GM23338 (cell line): Measurements from ENCODE around the gene NELL2. TPM values are rescaled to one million over a fixed set of nuclear protein-coding genes. Genes with fewer than 3 reads are reported as not detected.

ENCODE experiments used
- ATAC-seq: fragments of 200-7000 bp; cut with Tn5 transposase; 3 replicates; pipeline ENCODE4 v1.9.1; 2020
- DNase-seq: peaks from one replicate; pipeline ENCODE4 v3.0.0-alpha.2; 2015; ENCODE audit warnings: low spot score
- H2AFZ ChIP-seq: fragments of 200-600 bp; sonication (generic); 2 replicates; pipeline ENCODE4 v1.8.0; 2016; ENCODE audit warnings: antibody characterized with exemption, mild to moderate bottlenecking, moderate library complexity
- H3F3A ChIP-seq: fragments of 200-600 bp; sonication (generic); replicated peaks from 2 replicates; pipeline ENCODE4 v1.8.0; 2017; ENCODE audit warnings: antibody characterized with exemption, mixed run types, low read depth
- H3K27ac ChIP-seq: fragments of 200-600 bp; sonication (generic); 2 replicates; pipeline ENCODE4 v1.6.1; 2016; ENCODE audit warnings: low read depth
- H3K27me3 ChIP-seq: fragments of 200-600 bp; sonication (generic); 2 replicates; pipeline ENCODE4 v1.8.0; 2016; ENCODE audit warnings: mild to moderate bottlenecking, mixed run types, moderate library complexity; ENCODE audit not compliant: insufficient read depth
- H3K36me3 ChIP-seq: fragments of 200-600 bp; sonication (generic); 2 replicates; pipeline ENCODE4 v1.8.0; 2016; ENCODE audit warnings: mild to moderate bottlenecking; ENCODE audit not compliant: insufficient read depth
- H3K4me1 ChIP-seq: fragments of 200-600 bp; sonication (generic); 2 replicates; pipeline ENCODE4 v1.8.0; 2016; ENCODE audit warnings: mild to moderate bottlenecking, moderate library complexity; ENCODE audit not compliant: insufficient read depth
- H3K4me2 ChIP-seq: fragments of 200-600 bp; sonication (generic); 2 replicates; pipeline ENCODE4 v1.7.1; 2017; ENCODE audit warnings: mixed run types
- H3K4me3 ChIP-seq: fragments of 200-600 bp; sonication (generic); 2 replicates; pipeline ENCODE4 v1.6.1; 2016; ENCODE audit warnings: mixed run types
- H3K79me2 ChIP-seq: fragments of 200-600 bp; sonication (generic); replicated peaks from 2 replicates; pipeline ENCODE4 v1.8.0; 2017; ENCODE audit warnings: mild to moderate bottlenecking; ENCODE audit not compliant: insufficient read depth
- H3K9me2 ChIP-seq: fragments of 200-600 bp; sonication (generic); 2 replicates; pipeline ENCODE4 v1.8.0; 2017; ENCODE audit not compliant: insufficient read depth
- H4K20me1 ChIP-seq: fragments of 200-600 bp; sonication (generic); replicated peaks from 2 replicates; pipeline ENCODE4 v1.8.0; 2017; ENCODE audit warnings: mild to moderate bottlenecking; ENCODE audit not compliant: insufficient read depth
- H3K27ac Mint-ChIP-seq: 2 replicates; pipeline ENCODE4 v1.8.0; 2020; ENCODE audit warnings: inconsistent platforms, mild to moderate bottlenecking, moderate library complexity, mixed read lengths
- H3K27me3 Mint-ChIP-seq: 3 replicates; pipeline ENCODE4 v1.8.0; 2022; ENCODE audit warnings: low read depth, mild to moderate bottlenecking, moderate library complexity, mixed read lengths, inconsistent platforms; ENCODE audit not compliant: insufficient read depth, poor library complexity
- H3K36me3 Mint-ChIP-seq: 3 replicates; pipeline ENCODE4 v1.8.0; 2021; ENCODE audit warnings: low read depth, mild to moderate bottlenecking, inconsistent platforms, moderate library complexity, mixed read lengths
- H3K4me1 Mint-ChIP-seq: 3 replicates; pipeline ENCODE4 v1.8.0; 2020; ENCODE audit warnings: mild to moderate bottlenecking, inconsistent platforms, mixed read lengths
- H3K4me3 Mint-ChIP-seq: 3 replicates; pipeline ENCODE4 v1.8.0; 2021; ENCODE audit warnings: moderate library complexity, mild to moderate bottlenecking, inconsistent platforms, mixed read lengths
- H3K9me3 Mint-ChIP-seq: 3 replicates; pipeline ENCODE4 v1.8.0; 2020; ENCODE audit warnings: moderate library complexity, mild to moderate bottlenecking, inconsistent platforms, mixed read lengths
- CREB1 ChIP-seq: fragments of 250-450 bp; sonication (Bioruptor Pico); IDR thresholded peaks from 2 replicates; pipeline ENCODE4 v1.5.0; 2020; ENCODE audit warnings: low read depth, mild to moderate bottlenecking, moderate library complexity
- EZH2 ChIP-seq: fragments of 200-600 bp; sonication (generic); IDR thresholded peaks from one replicate; pipeline ENCODE4 v1.8.0; 2017; ENCODE audit warnings: antibody characterized with exemption, mild to moderate bottlenecking, low read depth; ENCODE audit not compliant: unreplicated experiment
- EZH2phosphoT487 ChIP-seq: fragments of 200-600 bp; sonication (generic); IDR thresholded peaks from one replicate; pipeline ENCODE4 v1.8.1; 2018; ENCODE audit warnings: antibody characterized with exemption; ENCODE audit not compliant: unreplicated experiment
- JUNB ChIP-seq: IDR thresholded peaks from one replicate; pipeline ENCODE4 v1.6.1; 2016; ENCODE audit warnings: antibody characterized with exemption; ENCODE audit not compliant: unreplicated experiment
- POLR2AphosphoS5 ChIP-seq: IDR thresholded peaks from 2 replicates; pipeline ENCODE4 v1.6.1; 2016; ENCODE audit warnings: antibody characterized with exemption, low read depth
- STAT1 ChIP-seq: IDR thresholded peaks from one replicate; pipeline ENCODE4 v1.6.1; 2016; ENCODE audit warnings: antibody characterized with exemption; ENCODE audit not compliant: unreplicated experiment
- ZNF114 ChIP-seq: fragments of 250-450 bp; sonication (Bioruptor Pico); IDR thresholded peaks from 2 replicates; pipeline ENCODE4 v1.5.0; 2020; ENCODE audit warnings: mild to moderate bottlenecking, moderate library complexity
- ZNF331 ChIP-seq: fragments of 250-450 bp; sonication (Bioruptor Pico); IDR thresholded peaks from 2 replicates; pipeline ENCODE4 v1.5.0; 2020; ENCODE audit warnings: low read depth, mild to moderate bottlenecking, moderate library complexity
- polyA plus RNA-seq: library from polyadenylated mRNA; unstranded; fragments of >200 nt; fragmentation: Nextera tagmentation; extraction: Ambion mirVana; gene quantifications from 2 replicates; pipeline ENCODE4 v1.2.1, GENCODE V29; 2016
- total RNA-seq: library from RNA; depleted of rRNA; stranded (reverse); fragments of >200 nt; shearing (Covaris generic); gene quantifications from 2 replicates; pipeline ENCODE4 v1.2.3, GENCODE V29; 2014
- TF ChIP-seq, protein P1 (sequence below): fragments of 250-450 bp; sonication (Bioruptor Pico); IDR thresholded peaks from 2 replicates; pipeline ENCODE4 v1.5.0; 2020; ENCODE audit warnings: mild to moderate bottlenecking, moderate library complexity
- TF ChIP-seq, protein P2 (sequence below): IDR thresholded peaks from 2 replicates; pipeline ENCODE4 v1.6.1; 2016; ENCODE audit warnings: antibody characterized with exemption
- TF ChIP-seq, protein P3 (sequence below), 2 experiments: fragments of 200-600 bp in 1 of 2; sonication (generic) in 1 of 2; conservative IDR thresholded peaks; 2 replicates each; pipeline versions ENCODE4 v1.5.1 to v1.6.1; 2016 to 2017; ENCODE audit warnings: antibody characterized with exemption in 2 of 2, low read depth in 2 of 2, mild to moderate bottlenecking in 2 of 2, moderate library complexity in 1 of 2

Gene NELL2
- total and polyA plus RNA-seq, 2 experiments from 2014 or later = 25.1 to 99.5 TPM

DNA sequence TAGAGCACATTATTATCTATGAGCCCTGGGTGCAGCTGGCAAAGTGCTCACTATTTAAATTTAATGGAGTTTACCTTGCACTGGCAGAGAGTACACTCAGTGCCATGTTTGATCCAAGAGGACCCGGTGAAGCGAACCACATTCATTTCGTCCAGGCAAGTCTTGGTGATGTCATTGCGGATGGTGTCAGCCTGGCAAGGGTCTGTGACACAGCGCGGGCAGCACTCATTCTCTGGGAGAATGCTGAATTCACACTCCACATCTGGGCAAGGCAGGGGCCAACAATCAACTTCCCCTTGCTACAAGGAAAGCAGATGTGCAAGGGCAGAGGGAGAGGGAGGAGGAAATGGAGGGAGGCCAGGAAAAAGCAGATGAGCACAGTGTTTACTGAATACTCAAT lies 356.2 kb downstream of the NELL2 start:
- H3F3A ChIP-seq = no peaks in the 10 kb centered on the region

DNA sequence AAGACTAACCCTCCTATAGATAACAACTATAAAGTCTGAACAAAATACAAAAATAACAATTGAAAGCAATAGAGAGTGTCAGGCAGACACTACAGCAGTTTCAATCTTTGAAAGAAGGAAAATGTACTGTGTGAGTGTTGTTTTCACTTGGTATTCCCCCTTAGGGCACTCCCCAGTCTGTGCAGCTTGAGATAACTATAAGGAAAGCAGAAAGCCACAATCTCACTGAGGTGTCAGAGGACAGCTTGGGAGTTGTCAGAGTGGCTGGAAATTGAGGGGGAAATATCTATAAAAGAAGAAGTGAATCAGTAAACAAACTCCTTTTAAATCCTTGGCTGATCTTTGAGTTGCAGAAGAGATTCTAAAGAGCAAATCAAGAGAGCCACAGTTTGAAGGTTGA lies 364.8 kb downstream of the NELL2 start:
- Histone ChIP-seq H3K4me2 (no peak overlapping the region), H2AFZ (no peak overlapping the region), H3K27ac (no peak overlapping the region), H3K36me3 (no peaks in the 10 kb centered on the region), H3K9me2 (no peaks in the 10 kb centered on the region), H3K4me1 (no peaks in the 10 kb centered on the region), H3K4me3 (no peak overlapping the region), H4K20me1 (no peaks in the 10 kb centered on the region), H3K79me2 (no peaks in the 10 kb centered on the region), H3K27me3 (no peaks in the 10 kb centered on the region), H3F3A (no peaks in the 10 kb centered on the region)
- ATAC-seq (no peak), DNase-seq (no peak)
- Mint-ChIP-seq H3K36me3 (no peaks in the 10 kb centered on the region), H3K27me3 (no peaks in the 10 kb centered on the region), H3K4me3 (no peak overlapping the region), H3K27ac (no peak overlapping the region), H3K4me1 (peaks cover 5% of the 10 kb centered on the region; the same call in 2 of the 3 replicates), H3K9me3 (no peaks in the 10 kb centered on the region)
- TF ChIP-seq JUNB (no peak), EZH2phosphoT487 (no peak), CREB1 (CRISPR knock-in tag) (no peak), STAT1 (no peak)
- TF ChIP-seq, protein P1, sequence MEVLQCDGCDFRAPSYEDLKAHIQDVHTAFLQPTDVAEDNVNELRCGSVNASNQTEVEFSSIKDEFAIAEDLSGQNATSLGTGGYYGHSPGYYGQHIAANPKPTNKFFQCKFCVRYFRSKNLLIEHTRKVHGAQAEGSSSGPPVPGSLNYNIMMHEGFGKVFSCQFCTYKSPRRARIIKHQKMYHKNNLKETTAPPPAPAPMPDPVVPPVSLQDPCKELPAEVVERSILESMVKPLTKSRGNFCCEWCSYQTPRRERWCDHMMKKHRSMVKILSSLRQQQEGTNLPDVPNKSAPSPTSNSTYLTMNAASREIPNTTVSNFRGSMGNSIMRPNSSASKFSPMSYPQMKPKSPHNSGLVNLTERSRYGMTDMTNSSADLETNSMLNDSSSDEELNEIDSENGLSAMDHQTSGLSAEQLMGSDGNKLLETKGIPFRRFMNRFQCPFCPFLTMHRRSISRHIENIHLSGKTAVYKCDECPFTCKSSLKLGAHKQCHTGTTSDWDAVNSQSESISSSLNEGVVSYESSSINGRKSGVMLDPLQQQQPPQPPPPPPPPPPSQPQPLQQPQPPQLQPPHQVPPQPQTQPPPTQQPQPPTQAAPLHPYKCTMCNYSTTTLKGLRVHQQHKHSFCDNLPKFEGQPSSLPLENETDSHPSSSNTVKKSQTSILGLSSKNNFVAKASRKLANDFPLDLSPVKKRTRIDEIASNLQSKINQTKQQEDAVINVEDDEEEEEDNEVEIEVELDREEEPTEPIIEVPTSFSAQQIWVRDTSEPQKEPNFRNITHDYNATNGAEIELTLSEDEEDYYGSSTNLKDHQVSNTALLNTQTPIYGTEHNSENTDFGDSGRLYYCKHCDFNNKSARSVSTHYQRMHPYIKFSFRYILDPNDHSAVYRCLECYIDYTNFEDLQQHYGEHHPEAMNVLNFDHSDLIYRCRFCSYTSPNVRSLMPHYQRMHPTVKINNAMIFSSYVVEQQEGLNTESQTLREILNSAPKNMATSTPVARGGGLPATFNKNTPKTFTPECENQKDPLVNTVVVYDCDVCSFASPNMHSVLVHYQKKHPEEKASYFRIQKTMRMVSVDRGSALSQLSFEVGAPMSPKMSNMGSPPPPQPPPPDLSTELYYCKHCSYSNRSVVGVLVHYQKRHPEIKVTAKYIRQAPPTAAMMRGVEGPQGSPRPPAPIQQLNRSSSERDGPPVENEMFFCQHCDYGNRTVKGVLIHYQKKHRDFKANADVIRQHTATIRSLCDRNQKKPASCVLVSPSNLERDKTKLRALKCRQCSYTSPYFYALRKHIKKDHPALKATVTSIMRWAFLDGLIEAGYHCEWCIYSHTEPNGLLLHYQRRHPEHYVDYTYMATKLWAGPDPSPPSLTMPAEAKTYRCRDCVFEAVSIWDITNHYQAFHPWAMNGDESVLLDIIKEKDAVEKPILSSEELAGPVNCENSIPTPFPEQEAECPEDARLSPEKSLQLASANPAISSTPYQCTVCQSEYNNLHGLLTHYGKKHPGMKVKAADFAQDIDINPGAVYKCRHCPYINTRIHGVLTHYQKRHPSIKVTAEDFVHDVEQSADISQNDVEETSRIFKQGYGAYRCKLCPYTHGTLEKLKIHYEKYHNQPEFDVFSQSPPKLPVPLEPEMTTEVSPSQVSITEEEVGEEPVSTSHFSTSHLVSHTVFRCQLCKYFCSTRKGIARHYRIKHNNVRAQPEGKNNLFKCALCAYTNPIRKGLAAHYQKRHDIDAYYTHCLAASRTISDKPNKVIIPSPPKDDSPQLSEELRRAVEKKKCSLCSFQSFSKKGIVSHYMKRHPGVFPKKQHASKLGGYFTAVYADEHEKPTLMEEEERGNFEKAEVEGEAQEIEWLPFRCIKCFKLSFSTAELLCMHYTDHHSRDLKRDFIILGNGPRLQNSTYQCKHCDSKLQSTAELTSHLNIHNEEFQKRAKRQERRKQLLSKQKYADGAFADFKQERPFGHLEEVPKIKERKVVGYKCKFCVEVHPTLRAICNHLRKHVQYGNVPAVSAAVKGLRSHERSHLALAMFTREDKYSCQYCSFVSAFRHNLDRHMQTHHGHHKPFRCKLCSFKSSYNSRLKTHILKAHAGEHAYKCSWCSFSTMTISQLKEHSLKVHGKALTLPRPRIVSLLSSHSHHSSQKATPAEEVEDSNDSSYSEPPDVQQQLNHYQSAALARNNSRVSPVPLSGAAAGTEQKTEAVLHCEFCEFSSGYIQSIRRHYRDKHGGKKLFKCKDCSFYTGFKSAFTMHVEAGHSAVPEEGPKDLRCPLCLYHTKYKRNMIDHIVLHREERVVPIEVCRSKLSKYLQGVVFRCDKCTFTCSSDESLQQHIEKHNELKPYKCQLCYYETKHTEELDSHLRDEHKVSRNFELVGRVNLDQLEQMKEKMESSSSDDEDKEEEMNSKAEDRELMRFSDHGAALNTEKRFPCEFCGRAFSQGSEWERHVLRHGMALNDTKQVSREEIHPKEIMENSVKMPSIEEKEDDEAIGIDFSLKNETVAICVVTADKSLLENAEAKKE (CRISPR knock-in tag) = no peak

More for the DNA sequence above, 356.2 kb downstream of the NELL2 start:
- ATAC-seq (no peak), DNase-seq (peak; percentile 11)
- TF ChIP-seq JUNB = no peak
- TF ChIP-seq, protein P2, sequence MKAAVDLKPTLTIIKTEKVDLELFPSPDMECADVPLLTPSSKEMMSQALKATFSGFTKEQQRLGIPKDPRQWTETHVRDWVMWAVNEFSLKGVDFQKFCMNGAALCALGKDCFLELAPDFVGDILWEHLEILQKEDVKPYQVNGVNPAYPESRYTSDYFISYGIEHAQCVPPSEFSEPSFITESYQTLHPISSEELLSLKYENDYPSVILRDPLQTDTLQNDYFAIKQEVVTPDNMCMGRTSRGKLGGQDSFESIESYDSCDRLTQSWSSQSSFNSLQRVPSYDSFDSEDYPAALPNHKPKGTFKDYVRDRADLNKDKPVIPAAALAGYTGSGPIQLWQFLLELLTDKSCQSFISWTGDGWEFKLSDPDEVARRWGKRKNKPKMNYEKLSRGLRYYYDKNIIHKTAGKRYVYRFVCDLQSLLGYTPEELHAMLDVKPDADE = no peak
- TF ChIP-seq ZNF331 (CRISPR knock-in tag) = no peak
- no peak for TF ChIP-seq POLR2AphosphoS5
- TF ChIP-seq, protein P3, sequence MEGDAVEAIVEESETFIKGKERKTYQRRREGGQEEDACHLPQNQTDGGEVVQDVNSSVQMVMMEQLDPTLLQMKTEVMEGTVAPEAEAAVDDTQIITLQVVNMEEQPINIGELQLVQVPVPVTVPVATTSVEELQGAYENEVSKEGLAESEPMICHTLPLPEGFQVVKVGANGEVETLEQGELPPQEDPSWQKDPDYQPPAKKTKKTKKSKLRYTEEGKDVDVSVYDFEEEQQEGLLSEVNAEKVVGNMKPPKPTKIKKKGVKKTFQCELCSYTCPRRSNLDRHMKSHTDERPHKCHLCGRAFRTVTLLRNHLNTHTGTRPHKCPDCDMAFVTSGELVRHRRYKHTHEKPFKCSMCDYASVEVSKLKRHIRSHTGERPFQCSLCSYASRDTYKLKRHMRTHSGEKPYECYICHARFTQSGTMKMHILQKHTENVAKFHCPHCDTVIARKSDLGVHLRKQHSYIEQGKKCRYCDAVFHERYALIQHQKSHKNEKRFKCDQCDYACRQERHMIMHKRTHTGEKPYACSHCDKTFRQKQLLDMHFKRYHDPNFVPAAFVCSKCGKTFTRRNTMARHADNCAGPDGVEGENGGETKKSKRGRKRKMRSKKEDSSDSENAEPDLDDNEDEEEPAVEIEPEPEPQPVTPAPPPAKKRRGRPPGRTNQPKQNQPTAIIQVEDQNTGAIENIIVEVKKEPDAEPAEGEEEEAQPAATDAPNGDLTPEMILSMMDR (conservative IDR thresholded peaks at IDR 0.05; ENCODE audit: low read depth in 2 of 2) = no peak
- no peak for TF ChIP-seq EZH2
- TF ChIP-seq STAT1 = no peak
- TF ChIP-seq ZNF114 (CRISPR knock-in tag) = no peak
- H3K4me3 Mint-ChIP-seq = no peak overlapping the region
- Histone ChIP-seq H3K27me3 (no peaks in the 10 kb centered on the region), H3K9me2 (no peaks in the 10 kb centered on the region), H3K4me1 (peaks cover 11% of the 10 kb centered on the region), H2AFZ (no peak overlapping the region), H3K27ac (peak overlapping the region; percentile 5; the same call in 1 of the 2 replicates), H3K4me3 (no peak overlapping the region), H3K36me3 (no peaks in the 10 kb centered on the region), H3K4me2 (no peak overlapping the region), H3K79me2 (no peaks in the 10 kb centered on the region), H4K20me1 (no peaks in the 10 kb centered on the region)
- no peaks in the 10 kb centered on the region for H3K27me3 Mint-ChIP-seq
- peaks cover 13% of the 10 kb centered on the region for H3K4me1 Mint-ChIP-seq
- H3K36me3 Mint-ChIP-seq = no peaks in the 10 kb centered on the region
- peak overlapping the region; percentile 60; the same call in 1 of the 2 replicates for H3K27ac Mint-ChIP-seq
- H3K9me3 Mint-ChIP-seq = no peaks in the 10 kb centered on the region
